PC-3 (cell line): ENCODE data around the gene LRCOL1.

ENCODE experiments used
- CTCF ChIP-seq: fragments of 300-600 bp; sonication (generic); conservative IDR thresholded peaks from 2 replicates; pipeline ENCODE4 v1.5.1; 2017; ENCODE audit warnings: antibody characterized with exemption, low read depth, mild to moderate bottlenecking, low read length
- EZH2 ChIP-seq: fragments of 300-600 bp; sonication (generic); IDR thresholded peaks from one replicate; pipeline ENCODE4 v1.6.1; 2017; ENCODE audit warnings: antibody characterized with exemption, mild to moderate bottlenecking, low read length; ENCODE audit not compliant: unreplicated experiment
- EZH2phosphoT487 ChIP-seq: fragments of 300-600 bp; sonication (generic); IDR thresholded peaks from 2 replicates; pipeline ENCODE4 v1.6.1; 2018; ENCODE audit warnings: mild to moderate bottlenecking, antibody characterized with exemption, low read length, borderline replicate concordance

- TF ChIP-seq CTCF = no peak
- no peak for TF ChIP-seq EZH2phosphoT487
- no peak for TF ChIP-seq EZH2
Measured at GRCh38 chr12:132571598-132571997, 38.8 kb downstream of the LRCOL1 start.
